ENCODE measurements around the gene SLC4A7. TPM values are rescaled to one million over a fixed set of nuclear protein-coding genes. Genes with fewer than 3 reads are reported as not detected.
"Not testable (repeated sequence)": the region's sequence is repeated elsewhere in the genome, so short reads cannot be mapped to it uniquely, and the experiment has no call there.

SLC4A7 gene
- total and polyA plus RNA-seq, 4 experiments from 2014 or later, result 12.7 to 103 (median 60.9) TPM

GRCh38 chr3:27454461-27454860 lies 29.7 kb downstream of the SLC4A7 start:
- no peaks in the 10 kb centered on the region for H3K9me3 Mint-ChIP-seq
- H3K9me3 ChIP-seq (ENCODE audit: control insufficient read depth in 1 of 2, low read length in 2 of 2), result no peaks in the 10 kb centered on the region
- H3K27me3 Mint-ChIP-seq, result no peaks in the 10 kb centered on the region
- H3K4me3 Mint-ChIP-seq, result peak overlapping the region in 6 of 8 donors; percentile 44 to 76 (median 63)
- intact Hi-C loops (cut with micrococcal nuclease), result no loop called here
- H3K27me3 ChIP-seq (ENCODE audit: insufficient read depth, low read length), result no peaks in the 10 kb centered on the region
- H3K27ac ChIP-seq (ENCODE audit: low read depth, low read length), result no peak overlapping the region
- no peak for DNase-seq
- H3K4me1 ChIP-seq (ENCODE audit: insufficient read depth, low read length), result peaks cover 47% of the 10 kb centered on the region
- no peak overlapping the region for H3K4me3 ChIP-seq (ENCODE audit: low read length in 2 of 2)
- H3K36me3 Mint-ChIP-seq, result peaks cover 9 to 12% of the 10 kb centered on the region in 2 donors
- POLR2A ChIA-PET (ENCODE audit: partially characterized antibody), result interaction anchor here (1.2 kb wide), 1 partner anchor 30 kb away, joined by 4 read pairs; the partner anchor contains the start of gene SLC4A7
- peaks cover 42 to 76% (median 62%) of the 10 kb centered on the region in 4 donors for H3K4me1 Mint-ChIP-seq
- CTCF ChIA-PET (ENCODE audit: partially characterized antibody), result interaction anchor here (1.7 kb wide), 1 partner anchor 13 kb away, joined by 4 read pairs; no protein-coding TSS in a partner anchor
- H3K36me3 ChIP-seq (ENCODE audit: insufficient read depth, low read length), result no peaks in the 10 kb centered on the region
- H3K27ac Mint-ChIP-seq, result peak overlapping the region in 4 of 7 donors; percentile 21 to 62 (median 52)

GRCh38 chr3:27452368-27453090 lies 31.7 kb downstream of the SLC4A7 start:
- no peak overlapping the region for H3K4me3 ChIP-seq (ENCODE audit: low read length in 2 of 2)
- peaks cover 6% of the 10 kb centered on the region for H3K36me3 ChIP-seq (ENCODE audit: insufficient read depth, low read length)
- no peaks in the 10 kb centered on the region for H3K9me3 ChIP-seq (ENCODE audit: control insufficient read depth in 1 of 2, low read length in 2 of 2)
- no peaks in the 10 kb centered on the region for H3K27me3 Mint-ChIP-seq
- peak overlapping the region in 4 of 8 donors; percentile 17 to 45 (median 26) for H3K4me3 Mint-ChIP-seq
- DNase-seq, result no peak
- peak overlapping the region in 2 of 7 donors; percentile 28 to 37 for H3K27ac Mint-ChIP-seq
- peaks cover 47% of the 10 kb centered on the region for H3K4me1 ChIP-seq (ENCODE audit: insufficient read depth, low read length)
- H3K27ac ChIP-seq (ENCODE audit: low read depth, low read length), result no peak overlapping the region
- peaks cover 16 to 17% of the 10 kb centered on the region in 2 donors for H3K36me3 Mint-ChIP-seq
- no peaks in the 10 kb centered on the region for H3K27me3 ChIP-seq (ENCODE audit: insufficient read depth, low read length)
- ChIA-PET POLR2A (ENCODE audit: partially characterized antibody) (no interaction called here), CTCF (ENCODE audit: partially characterized antibody) (interaction anchor here (0.8 to 1.5 kb wide), 3 partner anchors 14 to 95 kb away, joined by 3 to 5 read pairs (median 3); no protein-coding TSS in a partner anchor)
- intact Hi-C loops (cut with micrococcal nuclease), result no loop called here
- no peaks in the 10 kb centered on the region for H3K9me3 Mint-ChIP-seq
- H3K4me1 Mint-ChIP-seq, result peaks cover 39 to 67% (median 56%) of the 10 kb centered on the region in 4 donors

- H3K36me3 ChIP-seq (ENCODE audit: insufficient read depth, low read length), result peaks cover 6% of the 10 kb centered on the region
- no peak overlapping the region for H3K4me3 ChIP-seq (ENCODE audit: low read length in 2 of 2)
- H3K27ac ChIP-seq (ENCODE audit: low read depth, low read length), result no peak overlapping the region
- Mint-ChIP-seq H3K27me3 (no peaks in the 10 kb centered on the region), H3K4me1 (peaks cover 36 to 62% (median 51%) of the 10 kb centered on the region in 4 donors), H3K36me3 (peaks cover 17 to 20% of the 10 kb centered on the region in 2 donors), H3K9me3 (no peaks in the 10 kb centered on the region), H3K4me3 (peak overlapping the region in 1 of 8 donors; percentile 31), H3K27ac (peak overlapping the region in 1 of 7 donors; percentile 27)
- H3K9me3 ChIP-seq (ENCODE audit: control insufficient read depth in 1 of 2, low read length in 2 of 2), result no peaks in the 10 kb centered on the region
- ChIA-PET POLR2A (ENCODE audit: partially characterized antibody) (no interaction called here), CTCF (ENCODE audit: partially characterized antibody) (interaction anchor here (1.3 to 1.5 kb wide), 2 partner anchors 15 to 16 kb away, joined by 3 to 5 read pairs; no protein-coding TSS in a partner anchor)
- intact Hi-C loops (cut with micrococcal nuclease), result no loop called here
- no peak for DNase-seq
- H3K27me3 ChIP-seq (ENCODE audit: insufficient read depth, low read length), result no peaks in the 10 kb centered on the region
- H3K4me1 ChIP-seq (ENCODE audit: insufficient read depth, low read length), result peaks cover 47% of the 10 kb centered on the region
Measured at GRCh38 chr3:27451842-27452241, 32.3 kb downstream of the SLC4A7 start.

GRCh38 chr3:27451251-27451650 lies 32.9 kb downstream of the SLC4A7 start:
- ChIA-PET POLR2A (ENCODE audit: partially characterized antibody) (no interaction called here), CTCF (ENCODE audit: partially characterized antibody) (no interaction called here)
- peaks cover 41% of the 10 kb centered on the region for H3K4me1 ChIP-seq (ENCODE audit: insufficient read depth, low read length)
- no peaks in the 10 kb centered on the region for H3K27me3 ChIP-seq (ENCODE audit: insufficient read depth, low read length)
- no peaks in the 10 kb centered on the region for H3K9me3 ChIP-seq (ENCODE audit: control insufficient read depth in 1 of 2, low read length in 2 of 2)
- H3K27ac ChIP-seq (ENCODE audit: low read depth, low read length), result no peak overlapping the region
- H3K27me3 Mint-ChIP-seq, result no peaks in the 10 kb centered on the region
- H3K4me1 Mint-ChIP-seq, result peaks cover 30 to 56% (median 45%) of the 10 kb centered on the region in 4 donors
- intact Hi-C loops (cut with micrococcal nuclease), result no loop called here
- H3K27ac Mint-ChIP-seq, result peak overlapping the region in 2 of 7 donors; percentile 4 to 30
- no peak overlapping the region for H3K4me3 Mint-ChIP-seq
- peaks cover 6% of the 10 kb centered on the region for H3K36me3 ChIP-seq (ENCODE audit: insufficient read depth, low read length)
- DNase-seq, result no peak
- no peak overlapping the region for H3K4me3 ChIP-seq (ENCODE audit: low read length in 2 of 2)
- H3K9me3 Mint-ChIP-seq, result no peaks in the 10 kb centered on the region
- H3K36me3 Mint-ChIP-seq, result peaks cover 17 to 19% of the 10 kb centered on the region in 2 donors

GRCh38 chr3:27449530-27450150 lies 34.5 kb downstream of the SLC4A7 start:
- no peak for DNase-seq

GRCh38 chr3:27442995-27443394 lies 41.2 kb downstream of the SLC4A7 start:
- H3K27me3 Mint-ChIP-seq; intact Hi-C loops (cut with micrococcal nuclease); H3K9me3 ChIP-seq (ENCODE audit: control insufficient read depth in 1 of 2, low read length in 2 of 2); POLR2A ChIA-PET (ENCODE audit: partially characterized antibody); H3K27ac Mint-ChIP-seq; CTCF ChIA-PET (ENCODE audit: partially characterized antibody); DNase-seq; H3K4me1 ChIP-seq (ENCODE audit: insufficient read depth, low read length); H3K4me3 ChIP-seq (ENCODE audit: low read length in 2 of 2); H3K27me3 ChIP-seq (ENCODE audit: insufficient read depth, low read length); H3K4me3 Mint-ChIP-seq; H3K4me1 Mint-ChIP-seq; H3K27ac ChIP-seq (ENCODE audit: low read depth, low read length): not testable (repeated sequence)
- Mint-ChIP-seq H3K36me3 (peaks cover 59 to 66% of the 10 kb centered on the region in 2 donors), H3K9me3 (peaks cover 0 to 23% (median 15%) of the 10 kb centered on the region in 8 donors)
- H3K36me3 ChIP-seq (ENCODE audit: insufficient read depth, low read length), result peaks cover 21% of the 10 kb centered on the region

More at GRCh38 chr3:27449530-27450150, 34.5 kb downstream of the SLC4A7 start:
- intact Hi-C loops (cut with micrococcal nuclease), result no loop called here
- Mint-ChIP-seq H3K4me3 (no peak overlapping the region), H3K27ac (peak overlapping the region in 1 of 7 donors; percentile 7), H3K36me3 (peaks cover 25 to 28% of the 10 kb centered on the region in 2 donors), H3K9me3 (no peaks in the 10 kb centered on the region), H3K4me1 (peaks cover 26 to 44% (median 38%) of the 10 kb centered on the region in 4 donors), H3K27me3 (no peaks in the 10 kb centered on the region)
- no peaks in the 10 kb centered on the region for H3K27me3 ChIP-seq (ENCODE audit: insufficient read depth, low read length)
- peaks cover 29% of the 10 kb centered on the region for H3K4me1 ChIP-seq (ENCODE audit: insufficient read depth, low read length)
- H3K4me3 ChIP-seq (ENCODE audit: low read length in 2 of 2), result no peak overlapping the region
- no peak overlapping the region for H3K27ac ChIP-seq (ENCODE audit: low read depth, low read length)
- H3K9me3 ChIP-seq (ENCODE audit: control insufficient read depth in 1 of 2, low read length in 2 of 2), result no peaks in the 10 kb centered on the region
- ChIA-PET CTCF (ENCODE audit: partially characterized antibody) (interaction anchor here (1.3 kb wide), 1 partner anchor 210 kb away, joined by 3 read pairs; no protein-coding TSS in a partner anchor), POLR2A (ENCODE audit: partially characterized antibody) (interaction anchor here (0.6 kb wide), 1 partner anchor 133 kb away, joined by 3 read pairs; no protein-coding TSS in a partner anchor)
- H3K36me3 ChIP-seq (ENCODE audit: insufficient read depth, low read length), result peaks cover 6% of the 10 kb centered on the region

- POLR2A ChIA-PET (ENCODE audit: partially characterized antibody); H3K27ac ChIP-seq (ENCODE audit: low read depth, low read length); H3K4me3 ChIP-seq (ENCODE audit: low read length in 2 of 2); H3K4me1 Mint-ChIP-seq; H3K9me3 ChIP-seq (ENCODE audit: control insufficient read depth in 1 of 2, low read length in 2 of 2); DNase-seq; H3K4me3 Mint-ChIP-seq; H3K27me3 Mint-ChIP-seq; H3K4me1 ChIP-seq (ENCODE audit: insufficient read depth, low read length); H3K27ac Mint-ChIP-seq; H3K27me3 ChIP-seq (ENCODE audit: insufficient read depth, low read length); intact Hi-C loops (cut with micrococcal nuclease): not testable (repeated sequence)
- peaks cover 62 to 70% of the 10 kb centered on the region in 2 donors for H3K36me3 Mint-ChIP-seq
- peaks cover 39% of the 10 kb centered on the region for H3K36me3 ChIP-seq (ENCODE audit: insufficient read depth, low read length)
- H3K9me3 Mint-ChIP-seq, result peaks cover 0 to 23% (median 15%) of the 10 kb centered on the region in 8 donors
- CTCF ChIA-PET (ENCODE audit: partially characterized antibody), result interaction anchor here (1.4 kb wide), 1 partner anchor 10 kb away, joined by 3 read pairs; no protein-coding TSS in a partner anchor
Measured at GRCh38 chr3:27438352-27438751, 45.8 kb downstream of the SLC4A7 start.
